Nephron (organoid): Measurements from ENCODE around the gene RBM4.
"Not testable (repeated sequence)": the region's sequence is repeated elsewhere in the genome, so short reads cannot be mapped to it uniquely, and the experiment has no call there.

Experiments
- H3K27ac Mint-ChIP-seq, 3 experiments: 2 replicates each; pipeline ENCODE4 v1.8.0; 2020; ENCODE audit warnings: mixed read lengths in 3 of 3, mild to moderate bottlenecking in 2 of 3, moderate library complexity in 1 of 3
- H3K27me3 Mint-ChIP-seq: 2 replicates; pipeline ENCODE4 v1.8.0; 2021; ENCODE audit warnings: low read depth, mild to moderate bottlenecking, moderate library complexity, mixed read lengths
- H3K36me3 Mint-ChIP-seq: 2 replicates; pipeline ENCODE4 v1.8.0; 2020; ENCODE audit warnings: low read depth, mixed read lengths
- H3K4me1 Mint-ChIP-seq: 2 replicates; pipeline ENCODE4 v1.8.0; 2020; ENCODE audit warnings: mixed read lengths
- H3K4me3 Mint-ChIP-seq, 3 experiments: 2 replicates each; pipeline ENCODE4 v1.8.0; 2020; ENCODE audit warnings: mild to moderate bottlenecking in 3 of 3, mixed read lengths in 3 of 3, moderate library complexity in 2 of 3
- H3K9me3 Mint-ChIP-seq: 2 replicates; pipeline ENCODE4 v1.8.0; 2020; ENCODE audit warnings: mixed read lengths
- TF ChIP-seq, protein P1 (sequence below), 3 experiments: fragments of 200-600 bp; sonication (generic); IDR thresholded peaks; one replicate each; pipeline ENCODE4 v1.5.0; 2021; ENCODE audit warnings: antibody characterized with exemption in 3 of 3; ENCODE audit not compliant: unreplicated experiment in 3 of 3

Gene RBM4

DNA sequence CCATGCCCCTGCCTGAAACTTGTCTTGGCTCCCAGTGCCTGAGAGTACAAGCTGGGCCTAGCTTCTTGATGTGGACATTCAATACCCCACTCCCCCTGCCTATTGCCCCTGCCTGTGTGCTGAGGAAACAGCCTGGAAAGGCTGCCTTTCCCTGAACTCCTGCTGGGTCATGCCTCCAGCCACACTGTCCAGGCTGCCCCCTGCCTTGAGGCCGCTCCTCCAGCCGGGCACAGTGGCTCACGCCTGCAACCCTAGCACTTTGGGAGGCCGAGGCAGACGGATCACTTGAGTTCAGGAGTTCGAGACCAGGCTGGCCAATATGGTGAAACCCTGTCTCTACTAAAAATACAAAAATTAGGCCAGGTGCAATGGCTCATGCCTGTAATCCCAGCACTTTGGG lies 35.4 kb upstream of the RBM4 start:
- Mint-ChIP-seq H3K4me3 (no peak overlapping the region), H3K9me3 (no peaks in the 10 kb centered on the region), H3K27me3 (no peaks in the 10 kb centered on the region), H3K36me3 (peaks cover 38% of the 10 kb centered on the region), H3K4me1 (peaks cover 10% of the 10 kb centered on the region), H3K27ac (no peak overlapping the region)
- TF ChIP-seq, protein P1, sequence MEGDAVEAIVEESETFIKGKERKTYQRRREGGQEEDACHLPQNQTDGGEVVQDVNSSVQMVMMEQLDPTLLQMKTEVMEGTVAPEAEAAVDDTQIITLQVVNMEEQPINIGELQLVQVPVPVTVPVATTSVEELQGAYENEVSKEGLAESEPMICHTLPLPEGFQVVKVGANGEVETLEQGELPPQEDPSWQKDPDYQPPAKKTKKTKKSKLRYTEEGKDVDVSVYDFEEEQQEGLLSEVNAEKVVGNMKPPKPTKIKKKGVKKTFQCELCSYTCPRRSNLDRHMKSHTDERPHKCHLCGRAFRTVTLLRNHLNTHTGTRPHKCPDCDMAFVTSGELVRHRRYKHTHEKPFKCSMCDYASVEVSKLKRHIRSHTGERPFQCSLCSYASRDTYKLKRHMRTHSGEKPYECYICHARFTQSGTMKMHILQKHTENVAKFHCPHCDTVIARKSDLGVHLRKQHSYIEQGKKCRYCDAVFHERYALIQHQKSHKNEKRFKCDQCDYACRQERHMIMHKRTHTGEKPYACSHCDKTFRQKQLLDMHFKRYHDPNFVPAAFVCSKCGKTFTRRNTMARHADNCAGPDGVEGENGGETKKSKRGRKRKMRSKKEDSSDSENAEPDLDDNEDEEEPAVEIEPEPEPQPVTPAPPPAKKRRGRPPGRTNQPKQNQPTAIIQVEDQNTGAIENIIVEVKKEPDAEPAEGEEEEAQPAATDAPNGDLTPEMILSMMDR (IDR thresholded peaks at IDR 0.05; ENCODE audit: unreplicated experiment in 3 of 3), result no peak

DNA sequence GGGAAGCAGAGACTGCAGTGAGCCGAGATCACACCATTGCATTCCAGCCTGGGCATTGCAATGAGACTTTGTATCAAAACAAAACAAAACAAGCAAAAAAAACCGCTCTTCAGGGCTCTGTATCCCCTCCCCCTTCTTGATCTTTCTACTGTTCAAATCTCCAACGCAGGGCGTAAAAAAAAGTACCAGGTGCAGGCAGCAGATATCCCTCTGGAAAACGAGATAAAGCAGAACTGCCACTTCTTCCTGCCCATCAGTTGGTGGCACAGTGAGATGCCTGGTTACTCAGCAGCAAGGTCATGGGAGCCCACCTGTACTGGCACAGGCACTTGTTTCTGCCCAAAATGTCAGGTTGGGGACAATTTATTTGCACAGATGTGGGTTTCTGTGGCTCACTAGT lies 34.3 kb upstream of the RBM4 start:
- H3K9me3 Mint-ChIP-seq, result no peaks in the 10 kb centered on the region
- TF ChIP-seq, protein P1 (IDR thresholded peaks at IDR 0.05; ENCODE audit: unreplicated experiment in 3 of 3), result no peak
- peaks cover 10% of the 10 kb centered on the region for H3K4me1 Mint-ChIP-seq
- no peak overlapping the region for H3K4me3 Mint-ChIP-seq
- H3K36me3 Mint-ChIP-seq, result peaks cover 33% of the 10 kb centered on the region
- no peaks in the 10 kb centered on the region for H3K27me3 Mint-ChIP-seq
- H3K27ac Mint-ChIP-seq, result no peak overlapping the region

DNA sequence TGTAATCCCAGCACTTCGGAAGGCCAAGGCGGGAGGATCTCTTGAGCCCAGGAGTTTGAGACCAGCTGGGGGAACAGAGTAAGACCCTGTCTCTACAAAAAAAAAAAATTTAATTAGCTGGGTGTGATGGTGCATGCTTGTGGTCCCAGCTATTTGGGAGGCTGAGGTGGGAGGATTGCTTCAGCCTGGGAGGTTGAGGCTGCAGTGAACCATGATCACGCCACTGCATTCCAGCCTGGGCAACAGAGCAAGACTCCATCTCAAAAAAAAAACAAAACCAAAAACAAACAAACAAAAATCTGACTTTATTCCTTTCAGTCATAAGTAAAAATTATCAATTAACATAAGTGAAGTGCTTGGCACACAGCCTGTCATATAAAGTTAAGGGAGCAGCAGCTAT lies 31.9 kb upstream of the RBM4 start:
- Mint-ChIP-seq H3K36me3 (peaks cover 25% of the 10 kb centered on the region), H3K4me1 (peaks cover 10% of the 10 kb centered on the region), H3K27ac (peak overlapping the region in 1 of 3 experiments; percentile 78)
- not testable (repeated sequence) for H3K27me3 Mint-ChIP-seq, H3K4me3 Mint-ChIP-seq, H3K9me3 Mint-ChIP-seq

DNA sequence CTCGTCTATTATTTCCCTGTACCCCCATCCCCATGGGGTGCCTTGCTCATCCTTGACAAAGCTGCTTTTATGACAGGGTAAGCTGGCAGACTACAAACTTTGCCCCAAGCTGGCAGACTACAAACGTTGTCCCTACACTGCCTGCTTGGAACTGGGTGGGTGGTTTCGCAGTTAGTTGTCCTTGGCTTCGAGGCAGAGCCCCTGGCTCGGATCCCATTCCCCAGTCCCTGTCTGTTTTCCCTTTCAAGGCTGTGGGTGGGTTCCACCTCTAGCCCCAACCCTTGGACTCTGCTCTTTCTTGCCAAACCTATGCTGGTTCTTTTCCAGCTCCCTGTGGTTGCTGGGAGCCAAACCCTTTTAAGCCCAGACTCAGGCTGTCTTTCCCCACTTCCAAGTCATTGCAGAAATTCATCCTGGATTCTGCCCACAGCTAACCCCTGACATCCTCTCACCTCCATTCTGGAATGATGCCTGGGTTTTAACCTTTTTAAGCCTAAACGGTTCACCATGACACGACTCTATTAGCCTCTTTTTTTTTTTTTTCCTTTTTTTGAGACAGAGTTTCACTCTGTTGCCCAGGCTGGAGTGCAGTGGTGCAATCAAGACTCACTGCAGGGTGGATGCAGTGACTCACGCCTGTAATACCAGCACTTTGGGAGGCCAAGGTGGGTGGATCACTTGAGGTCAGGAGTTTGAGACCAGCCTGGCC lies 31.2 kb upstream of the RBM4 start:
- H3K4me1 Mint-ChIP-seq, result peaks cover 7% of the 10 kb centered on the region
- peaks cover 20% of the 10 kb centered on the region for H3K36me3 Mint-ChIP-seq
- H3K27me3 Mint-ChIP-seq, result no peaks in the 10 kb centered on the region
- no peaks in the 10 kb centered on the region for H3K9me3 Mint-ChIP-seq
- TF ChIP-seq, protein P1 (IDR thresholded peaks at IDR 0.05; ENCODE audit: unreplicated experiment in 3 of 3), result no peak
- H3K4me3 Mint-ChIP-seq, result no peak overlapping the region
- H3K27ac Mint-ChIP-seq, result peak overlapping the region; percentile 13 to 83 (median 78)

DNA sequence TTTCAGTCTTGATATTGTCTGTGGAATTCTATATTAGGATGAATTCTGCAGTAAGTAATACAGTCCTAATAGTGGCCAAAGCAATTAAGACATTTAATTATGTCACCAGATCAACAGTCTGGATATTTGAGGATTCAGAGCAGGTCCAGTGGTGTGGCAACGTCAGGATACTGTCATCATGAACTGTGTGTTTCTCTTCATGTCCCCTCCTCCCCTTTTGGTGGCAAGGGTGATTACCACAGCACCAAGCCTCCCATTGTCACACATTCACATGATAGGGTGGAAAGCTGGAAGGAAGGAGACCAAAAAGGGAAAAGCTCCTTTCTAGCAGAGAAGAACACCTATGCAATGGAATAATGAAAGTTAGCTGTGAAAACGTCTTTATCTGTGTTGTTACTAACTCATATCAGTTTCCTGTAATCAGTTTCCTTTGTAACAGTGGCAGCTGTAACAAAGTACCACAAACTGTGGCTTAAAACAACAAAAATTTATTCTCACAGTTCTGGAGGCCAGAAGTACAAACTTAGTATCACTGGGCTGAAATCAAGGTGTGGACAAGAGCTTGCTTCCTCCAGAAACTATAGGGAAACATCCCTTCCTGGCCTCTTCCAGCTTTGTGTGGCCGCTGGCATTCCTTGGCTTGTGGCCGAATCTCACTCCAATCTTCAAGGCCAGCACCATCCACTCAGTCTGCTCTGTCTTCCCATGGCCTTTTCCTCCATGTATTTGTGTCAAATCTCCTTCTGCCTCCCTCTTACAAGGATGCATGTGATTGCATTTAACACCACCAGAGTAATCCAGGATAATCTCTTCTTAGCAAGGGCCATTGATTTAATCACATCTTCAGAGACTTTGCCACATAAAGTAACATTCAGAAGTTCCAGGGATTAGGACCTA lies 28.5 kb upstream of the RBM4 start:
- Mint-ChIP-seq H3K36me3 (peaks cover 9% of the 10 kb centered on the region), H3K4me3 (no peak overlapping the region), H3K9me3 (no peaks in the 10 kb centered on the region), H3K4me1 (peaks cover 6% of the 10 kb centered on the region), H3K27me3 (no peaks in the 10 kb centered on the region), H3K27ac (peak overlapping the region in 1 of 3 experiments; percentile 6)
- TF ChIP-seq, protein P1 (IDR thresholded peaks at IDR 0.05; ENCODE audit: unreplicated experiment in 3 of 3), result no peak

DNA sequence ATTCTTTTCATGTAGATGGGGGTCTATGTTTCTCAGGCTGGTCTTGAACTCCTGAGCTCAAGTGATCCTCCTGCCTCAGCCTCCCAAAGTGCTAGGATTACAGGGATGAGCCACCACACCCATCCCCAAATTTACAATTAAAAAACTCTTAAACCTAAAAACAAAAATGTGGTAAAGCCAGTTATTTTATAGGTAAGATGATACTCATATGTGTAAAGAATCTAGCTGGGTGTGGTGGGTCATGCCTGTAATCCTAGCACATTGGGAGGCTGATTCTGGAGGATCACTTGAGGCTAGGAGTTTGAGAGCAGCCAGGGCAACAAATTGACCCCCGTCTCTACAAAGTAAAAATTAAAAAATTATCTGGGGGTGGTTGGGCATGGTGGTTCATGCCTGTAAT lies 26.0 kb upstream of the RBM4 start:
- H3K36me3 Mint-ChIP-seq, result no peaks in the 10 kb centered on the region
- H3K4me1 Mint-ChIP-seq, result peaks cover 15% of the 10 kb centered on the region
- H3K4me3 Mint-ChIP-seq, result no peak overlapping the region
- H3K27ac Mint-ChIP-seq, result peak overlapping the region in 1 of 3 experiments; percentile 35
- TF ChIP-seq, protein P1 (IDR thresholded peaks at IDR 0.05; ENCODE audit: unreplicated experiment in 3 of 3), result no peak
- H3K27me3 Mint-ChIP-seq, result no peaks in the 10 kb centered on the region
- H3K9me3 Mint-ChIP-seq, result no peaks in the 10 kb centered on the region
